ENCODE measurements around the gene TCTA. TPM values are rescaled to one million over a fixed set of nuclear protein-coding genes. Genes with fewer than 3 reads are reported as not detected.

TCTA gene
- total RNA-seq, 1 donor from 2014 or later, result 6.7 TPM

DNA sequence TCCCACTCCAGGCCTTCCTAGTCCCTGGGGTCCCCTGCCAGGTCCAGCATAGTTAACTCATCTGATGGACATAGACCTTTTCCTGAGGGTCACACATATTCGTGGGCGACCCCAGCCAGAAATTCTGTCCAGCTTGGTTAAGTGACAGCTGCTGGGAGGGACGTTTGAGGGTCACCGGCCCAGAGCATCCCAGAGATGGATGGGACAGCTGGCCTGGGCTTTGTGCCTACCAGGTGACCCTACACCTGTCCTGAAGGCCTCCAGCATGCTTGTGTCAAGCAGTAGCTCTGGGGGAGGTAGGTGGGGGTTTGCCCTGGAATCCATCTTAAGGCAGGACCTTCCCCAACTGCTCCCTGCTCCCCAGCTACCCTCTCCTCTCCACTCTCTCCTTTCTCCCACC, 48.7 kb downstream of the TCTA start:
- DNase-seq, result no peak

DNA sequence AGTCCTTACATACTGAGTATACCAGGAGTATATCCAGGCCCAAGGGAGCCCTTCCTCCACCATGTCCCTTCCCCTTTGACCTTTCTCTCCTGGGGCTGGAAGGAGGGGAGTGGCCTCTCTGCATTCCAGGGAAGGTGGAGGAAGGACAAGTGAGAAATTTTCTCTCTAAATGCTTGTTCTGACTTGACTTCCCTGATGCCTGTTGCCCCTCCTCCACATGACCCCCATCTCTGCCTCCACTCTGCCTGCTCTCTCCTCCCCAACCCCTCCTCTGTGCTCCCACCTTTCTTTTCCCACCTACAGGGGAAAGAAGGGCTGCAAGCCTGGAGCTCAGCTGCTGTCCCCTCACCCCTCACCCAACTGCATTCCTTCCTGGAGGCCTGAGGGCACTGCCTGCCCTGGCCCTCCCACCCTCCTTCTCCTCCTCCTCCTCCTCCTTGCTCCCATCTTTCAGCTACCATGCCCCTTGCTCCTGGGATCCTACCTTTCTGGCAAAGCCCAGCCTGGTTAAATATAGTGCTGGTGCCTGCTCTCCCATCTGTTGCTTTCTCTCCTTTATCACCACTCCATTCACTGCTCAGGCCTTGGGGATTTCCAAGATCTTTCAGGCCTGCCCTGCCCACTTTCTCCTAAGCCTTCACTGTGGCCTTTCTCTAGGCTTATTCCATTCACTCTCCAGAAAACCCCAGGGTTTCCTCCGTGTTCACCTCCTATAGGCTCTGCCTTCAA, 49.4 kb downstream of the TCTA start:
- DNase-seq, result no peak

GRCh38 chr3:49462222-49462621, 50.0 kb downstream of the TCTA start:
- no peak for DNase-seq

- DNase-seq, result no peak
These were observed 53.2 kb downstream of the TCTA start for GRCh38 chr3:49465270-49466034.

Other genes with a start within 250 kb of the TCTA start
- gene CCDC71, start 246.1 kb upstream of the TCTA start, total RNA-seq, result 9.7 TPM
- 32.6 TPM for gene KLHDC8B, start 240.8 kb upstream of the TCTA start, total RNA-seq
- gene C3orf62, start 135.2 kb upstream of the TCTA start, total RNA-seq, result 2.7 TPM
- gene USP4, start 72.4 kb upstream of the TCTA start, total RNA-seq, result 34.0 TPM
- gene GPX1, start 54.1 kb upstream of the TCTA start, total RNA-seq, result 60.5 TPM
- gene RHOA, start 447 bp upstream of the TCTA start, total RNA-seq, result 262 TPM
- gene AMT, start 10.1 kb downstream of the TCTA start, total RNA-seq, result 6.7 TPM
- 1.7 TPM for gene NICN1, start 16.9 kb downstream of the TCTA start, total RNA-seq
- 32.9 TPM for gene DAG1, start 57.8 kb downstream of the TCTA start, total RNA-seq
- 0.39 TPM for gene BSN, start 142.1 kb downstream of the TCTA start, total RNA-seq

Measured in skin of body (tissue), 2 donors.